ENCODE data around the gene PARD3B.

Gene PARD3B

GRCh38 chr2:205347899-205348298 lies 802.6 kb downstream of the PARD3B start:
- DNase-seq (ENCODE audit: low read depth in 2 of 2): no peak

GRCh38 chr2:205352094-205352493 lies 806.8 kb downstream of the PARD3B start:
- DNase-seq (ENCODE audit: low read depth in 2 of 2): no peak

- DNase-seq (ENCODE audit: low read depth in 2 of 2): no peak
Measured at GRCh38 chr2:205352593-205352992, 807.3 kb downstream of the PARD3B start.

- no peak for DNase-seq (ENCODE audit: low read depth in 2 of 2)
Measured at GRCh38 chr2:205357732-205358131, 812.5 kb downstream of the PARD3B start.

- DNase-seq (ENCODE audit: low read depth in 2 of 2): no peak
Measured at GRCh38 chr2:205358351-205358815, 813.1 kb downstream of the PARD3B start.

GRCh38 chr2:205361272-205361671 lies 816.0 kb downstream of the PARD3B start:
- no peak for DNase-seq (ENCODE audit: low read depth in 2 of 2)

GRCh38 chr2:205361970-205362369 lies 816.7 kb downstream of the PARD3B start:
- DNase-seq (ENCODE audit: low read depth in 2 of 2): no peak

- DNase-seq (ENCODE audit: low read depth in 2 of 2): no peak
Measured at GRCh38 chr2:205364261-205364660, 819.0 kb downstream of the PARD3B start.

GRCh38 chr2:205366336-205367060 lies 821.2 kb downstream of the PARD3B start:
- no peak for DNase-seq (ENCODE audit: low read depth in 2 of 2)

- DNase-seq (ENCODE audit: low read depth in 2 of 2): no peak
Measured at GRCh38 chr2:205367331-205367935, 822.2 kb downstream of the PARD3B start.

GRCh38 chr2:205369813-205370212 lies 824.5 kb downstream of the PARD3B start:
- DNase-seq (ENCODE audit: low read depth in 2 of 2): no peak

GRCh38 chr2:205370726-205371125 lies 825.5 kb downstream of the PARD3B start:
- DNase-seq (ENCODE audit: low read depth in 2 of 2): no peak

- no peak for DNase-seq (ENCODE audit: low read depth in 2 of 2)
Measured at GRCh38 chr2:205372141-205372540, 826.9 kb downstream of the PARD3B start.

GRCh38 chr2:205375461-205376448 lies 830.5 kb downstream of the PARD3B start:
- DNase-seq (ENCODE audit: low read depth in 2 of 2): no peak

- DNase-seq (ENCODE audit: low read depth in 2 of 2): no peak
Measured at GRCh38 chr2:205377324-205377723, 832.0 kb downstream of the PARD3B start.

GRCh38 chr2:205383601-205384000 lies 838.3 kb downstream of the PARD3B start:
- DNase-seq (ENCODE audit: low read depth in 2 of 2): no peak

GRCh38 chr2:205386109-205386508 lies 840.8 kb downstream of the PARD3B start:
- DNase-seq (ENCODE audit: low read depth in 2 of 2): no peak

GRCh38 chr2:205387350-205388055 lies 842.2 kb downstream of the PARD3B start:
- DNase-seq (ENCODE audit: low read depth in 2 of 2): no peak

- DNase-seq (ENCODE audit: low read depth in 2 of 2): no peak
Measured at GRCh38 chr2:205390866-205391265, 845.6 kb downstream of the PARD3B start.

- DNase-seq (ENCODE audit: low read depth in 2 of 2): no peak
Measured at GRCh38 chr2:205401511-205401910, 856.2 kb downstream of the PARD3B start.

- DNase-seq (ENCODE audit: low read depth in 2 of 2): no peak
Measured at GRCh38 chr2:205402011-205402410, 856.7 kb downstream of the PARD3B start.

All from stimulated activated CD4-positive, alpha-beta T cell treated with anti-CD3 and anti-CD28 coated beads, Interleukin-15, amount 100 ng/mL, for 48 hours (primary cell).